ENCODE results near the gene NSMCE4A. TPM values are rescaled to one million over a fixed set of nuclear protein-coding genes. Genes with fewer than 3 reads are reported as not detected.

Gene NSMCE4A
- total and polyA plus RNA-seq, 2 donors (not counting 3 experiments of a cell fraction or from before 2014, with no cell fraction given) = 36.8 to 51.0 TPM

DNA sequence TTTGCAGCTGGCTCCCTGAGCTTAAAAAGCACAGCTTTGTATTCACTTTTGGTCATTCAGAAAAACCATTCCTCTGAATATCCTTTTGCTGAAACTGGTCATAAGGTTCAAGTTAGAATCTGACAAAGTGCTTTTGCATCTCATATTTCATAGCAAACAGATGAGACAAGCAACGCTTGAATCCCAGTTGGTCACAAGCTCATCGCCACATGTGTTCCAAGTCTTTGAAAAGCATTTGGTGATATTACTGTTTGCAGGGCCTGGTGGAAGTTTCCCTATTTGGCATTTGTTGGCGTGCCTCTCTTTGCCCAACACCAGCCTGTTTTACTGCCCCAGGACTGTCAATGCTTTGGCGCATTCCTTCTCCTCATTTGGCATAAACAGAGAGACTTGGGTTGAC, 24.3 kb upstream of the NSMCE4A start:
- Histone ChIP-seq H3K9me3 (replicated peaks; ENCODE audit: control insufficient read depth, insufficient read depth, low read length) (no peaks in the 10 kb centered on the region), H3K36me3 (ENCODE audit: control insufficient read depth in 2 of 2, extremely low read depth in 1 of 2, insufficient read depth in 2 of 2, low read length in 2 of 2) (no peaks in the 10 kb centered on the region), H3K27me3 (ENCODE audit: control insufficient read depth in 2 of 2, insufficient read depth in 2 of 2, low read length in 2 of 2) (peaks cover 0 to 2% of the 10 kb centered on the region in 2 experiments), H3K4me2 (ENCODE audit: insufficient read depth, low read length) (no peak overlapping the region), H4K20me1 (replicated peaks; ENCODE audit: control insufficient read depth, extremely low read depth, insufficient read depth, low read length) (no peaks in the 10 kb centered on the region), H3K9me1 (replicated peaks; ENCODE audit: control insufficient read depth, extremely low read depth, insufficient read depth, low read length) (no peaks in the 10 kb centered on the region), H3K4me1 (ENCODE audit: control insufficient read depth, extremely low read depth, insufficient read depth, low read length) (no peaks in the 10 kb centered on the region), H3K4me3 (replicated peaks in 1 of 3; ENCODE audit: insufficient read depth in 1 of 3, low read depth in 1 of 3, low read length in 3 of 3) (no peak overlapping the region), H3K9ac (replicated peaks; ENCODE audit: extremely low read depth, insufficient read depth, low read length) (no peak overlapping the region), H3K79me2 (ENCODE audit: control insufficient read depth, insufficient read depth, low read length) (no peaks in the 10 kb centered on the region), H2AFZ (ENCODE audit: low read depth, low read length) (no peak overlapping the region), H3K27ac (ENCODE audit: insufficient read depth, low read depth, low read length) (no peak overlapping the region)
- ChIA-PET CTCF (interaction anchor here (1.1 kb wide), 1 partner anchor 52 kb away, joined by 5 read pairs; no protein-coding TSS in a partner anchor), POLR2A (no interaction called here)
- intact Hi-C loops (cut with micrococcal nuclease) = no loop called here
- no peak for FAIRE-seq
- dilution Hi-C loops (cut with MboI; ENCODE audit: extremely low pct_ligation_motif_present, low sequenced_read_pairs) = no loop called here
- no peak for DNase-seq (ENCODE audit: low read depth, low spot score)
- no TSS peak for BruUV-seq (replicated peaks)
- TF ChIP-seq EZH2 (IDR thresholded peaks at IDR 0.05; ENCODE audit: borderline replicate concordance, low read depth, low read length, severe bottlenecking) = no peak

DNA sequence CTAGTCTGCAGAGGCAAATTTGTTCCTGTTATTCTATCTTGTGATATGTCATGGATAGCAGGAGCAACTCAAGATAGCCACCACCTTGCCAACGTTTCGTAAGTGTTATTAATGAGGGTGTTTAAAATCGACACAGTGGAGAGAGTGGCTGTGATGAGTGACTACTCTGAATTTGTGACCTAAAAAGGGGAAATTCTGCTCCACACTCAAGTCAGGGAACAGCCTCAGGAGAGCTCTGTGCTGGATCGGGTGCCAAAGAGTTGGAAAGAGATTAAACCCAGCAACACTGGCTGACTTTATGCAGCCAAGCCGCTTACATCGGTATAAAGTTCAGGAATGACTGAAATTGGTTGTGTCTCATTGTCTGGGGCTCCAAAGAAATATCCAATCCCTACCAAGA, 23.4 kb upstream of the NSMCE4A start:
- H3K27me3 ChIP-seq (ENCODE audit: control insufficient read depth in 2 of 2, insufficient read depth in 2 of 2, low read length in 2 of 2) = peaks cover 0 to 6% of the 10 kb centered on the region in 2 experiments
- no peak overlapping the region for H3K4me3 ChIP-seq (replicated peaks in 1 of 3; ENCODE audit: insufficient read depth in 1 of 3, low read depth in 1 of 3, low read length in 3 of 3)
- H3K4me2 ChIP-seq (ENCODE audit: insufficient read depth, low read length) = no peak overlapping the region
- H3K4me1 ChIP-seq (ENCODE audit: control insufficient read depth, extremely low read depth, insufficient read depth, low read length) = no peaks in the 10 kb centered on the region
- H3K36me3 ChIP-seq (ENCODE audit: control insufficient read depth in 2 of 2, extremely low read depth in 1 of 2, insufficient read depth in 2 of 2, low read length in 2 of 2) = no peaks in the 10 kb centered on the region
- H3K27ac ChIP-seq (ENCODE audit: insufficient read depth, low read depth, low read length) = no peak overlapping the region
- no peak overlapping the region for H3K9ac ChIP-seq (replicated peaks; ENCODE audit: extremely low read depth, insufficient read depth, low read length)
- dilution Hi-C loops (cut with MboI; ENCODE audit: extremely low pct_ligation_motif_present, low sequenced_read_pairs) = no loop called here
- CTCF ChIA-PET = interaction anchor here (1.1 kb wide), 1 partner anchor 53 kb away, joined by 5 read pairs; no protein-coding TSS in a partner anchor
- no TSS peak for BruUV-seq (replicated peaks)
- no peaks in the 10 kb centered on the region for H4K20me1 ChIP-seq (replicated peaks; ENCODE audit: control insufficient read depth, extremely low read depth, insufficient read depth, low read length)
- TF ChIP-seq FOS (IDR thresholded peaks at IDR 0.05; ENCODE audit: borderline replicate concordance, insufficient read depth, low read length) = no peak
- H3K79me2 ChIP-seq (ENCODE audit: control insufficient read depth, insufficient read depth, low read length) = no peaks in the 10 kb centered on the region
- POLR2A ChIA-PET = no interaction called here
- FAIRE-seq = no peak
- no peak overlapping the region for H2AFZ ChIP-seq (ENCODE audit: low read depth, low read length)
- no peak for DNase-seq (ENCODE audit: low read depth, low spot score)
- no peaks in the 10 kb centered on the region for H3K9me3 ChIP-seq (replicated peaks; ENCODE audit: control insufficient read depth, insufficient read depth, low read length)
- intact Hi-C loops (cut with micrococcal nuclease) = no loop called here
- H3K9me1 ChIP-seq (replicated peaks; ENCODE audit: control insufficient read depth, extremely low read depth, insufficient read depth, low read length) = no peaks in the 10 kb centered on the region

Measured in endothelial cell of umbilical vein (primary cell).